Suprapubic skin (tissue), 4 donors: Measurements from ENCODE around the gene EMP2. TPM values are rescaled to one million over a fixed set of nuclear protein-coding genes. Genes with fewer than 3 reads are reported as not detected.

ENCODE experiments used
- DNase-seq, 2 donors: peaks; one replicate each; pipeline ENCODE4 v3.0.0-alpha.2; 2019; ENCODE audit warnings: low spot score in 2 of 2
- H3K27ac ChIP-seq: fragments of 200-600 bp; sonication (generic); one replicate; pipeline ENCODE4 v1.5.1; 2019
- H3K27me3 ChIP-seq: fragments of 200-600 bp; sonication (generic); one replicate; pipeline ENCODE4 v1.5.1; 2019
- H3K36me3 ChIP-seq: fragments of 200-600 bp; sonication (generic); one replicate; pipeline ENCODE4 v1.5.1; 2019
- H3K4me1 ChIP-seq: fragments of 200-600 bp; sonication (generic); one replicate; pipeline ENCODE4 v1.5.1; 2019
- H3K4me3 ChIP-seq: fragments of 200-600 bp; sonication (generic); one replicate; pipeline ENCODE4 v1.5.1; 2019; ENCODE audit warnings: mild to moderate bottlenecking
- H3K9me3 ChIP-seq: fragments of 200-600 bp; sonication (generic); one replicate; pipeline ENCODE4 v1.5.1; 2019
- CTCF ChIP-seq, 2 donors: fragments of 200-600 bp in 1 of 2; fragments of 450-650 bp in 1 of 2; sonication (generic) in 1 of 2; IDR thresholded peaks; one replicate each; pipeline ENCODE4 v1.5.1; 2016 to 2019; ENCODE audit warnings: antibody characterized with exemption in 2 of 2, mild to moderate bottlenecking in 1 of 2, moderate library complexity in 1 of 2
- EP300 ChIP-seq: sonication (generic); formaldehyde crosslinking; IDR thresholded peaks from one replicate; pipeline ENCODE4 v1.6.1; 2017; ENCODE audit warnings: antibody characterized with exemption
- POLR2A ChIP-seq, 2 donors: fragments of 450-650 bp; IDR thresholded peaks; one replicate each; pipeline ENCODE4 v1.6.1; 2017; ENCODE audit warnings: antibody characterized with exemption in 2 of 2, mild to moderate bottlenecking in 2 of 2, moderate library complexity in 2 of 2
- POLR2AphosphoS5 ChIP-seq, 3 donors: sonication (generic); formaldehyde crosslinking; IDR thresholded peaks; one replicate each; pipeline ENCODE4 v1.6.1; 2017; ENCODE audit warnings: antibody characterized with exemption in 3 of 3
- WGBS: methylation state at CpG from one replicate; pipeline ENCODE4 v1.1.5; 2018; 5-methylcytosine and 5-hydroxymethylcytosine counted together
- total RNA-seq, 4 donors: library from RNA; depleted of rRNA; stranded (reverse); fragments of >200 nt; gene quantifications; one replicate each; pipeline ENCODE4 v1.1.0, GENCODE V29; 2016

Gene EMP2
- total RNA-seq, 4 donors from 2014 or later: 91.6 to 187 (median 139) TPM

- Histone ChIP-seq H3K27me3 (no peaks in the 10 kb centered on the region), H3K4me1 (peaks cover 49% of the 10 kb centered on the region), H3K9me3 (no peaks in the 10 kb centered on the region), H3K27ac (peak overlapping the region; percentile 94), H3K36me3 (no peaks in the 10 kb centered on the region), H3K4me3 (peak overlapping the region; percentile 92)
- WGBS: 14% methylated on average over 7 of the region's 7 CpGs
- DNase-seq: no peak
- TF ChIP-seq POLR2A (IDR thresholded peaks at IDR 0.05) (no peak), POLR2AphosphoS5 (IDR thresholded peaks at IDR 0.05) (no peak), EP300 (no peak), CTCF (IDR thresholded peaks at IDR 0.05) (no peak)
These were observed 467 bp upstream of the EMP2 start for GRCh38 chr16:10580883-10581247.

GRCh38 chr16:10579575-10579964 is 828 bp downstream of the EMP2 start:
- no peak for DNase-seq
- Histone ChIP-seq H3K9me3 (no peaks in the 10 kb centered on the region), H3K4me1 (peaks cover 55% of the 10 kb centered on the region), H3K36me3 (no peaks in the 10 kb centered on the region), H3K4me3 (peak overlapping the region; percentile 92), H3K27me3 (no peaks in the 10 kb centered on the region), H3K27ac (peak overlapping the region; percentile 94)
- no peak for TF ChIP-seq POLR2AphosphoS5 (IDR thresholded peaks at IDR 0.05)
- no peak for TF ChIP-seq POLR2A (IDR thresholded peaks at IDR 0.05)
- 13% methylated on average over 4 of the region's 6 CpGs for WGBS

GRCh38 chr16:10578474-10579316 is 1.7 kb downstream of the EMP2 start:
- H3K4me1 ChIP-seq: peaks cover 55% of the 10 kb centered on the region
- no peak for DNase-seq
- H3K36me3 ChIP-seq: no peaks in the 10 kb centered on the region
- TF ChIP-seq POLR2A (IDR thresholded peaks at IDR 0.05) (no peak), CTCF (IDR thresholded peaks at IDR 0.05) (no peak), POLR2AphosphoS5 (IDR thresholded peaks at IDR 0.05) (no peak), EP300 (no peak)
- no peaks in the 10 kb centered on the region for H3K27me3 ChIP-seq
- WGBS: 26% methylated on average over 15 of the region's 20 CpGs
- peak overlapping the region; percentile 92 for H3K4me3 ChIP-seq
- no peaks in the 10 kb centered on the region for H3K9me3 ChIP-seq
- H3K27ac ChIP-seq: peak overlapping the region; percentile 94

GRCh38 chr16:10577305-10578202 is 2.8 kb downstream of the EMP2 start:
- peak in 1 of 2 donors; percentile 82 for DNase-seq
- Histone ChIP-seq H3K36me3 (no peaks in the 10 kb centered on the region), H3K4me3 (peak overlapping the region; percentile 92), H3K27ac (peak overlapping the region; percentile 94), H3K27me3 (no peaks in the 10 kb centered on the region), H3K4me1 (peaks cover 55% of the 10 kb centered on the region), H3K9me3 (no peaks in the 10 kb centered on the region)
- TF ChIP-seq CTCF (IDR thresholded peaks at IDR 0.05) (no peak), POLR2AphosphoS5 (IDR thresholded peaks at IDR 0.05) (no peak), EP300 (no peak), POLR2A (IDR thresholded peaks at IDR 0.05) (no peak)
- 33% methylated on average over 17 of the region's 17 CpGs for WGBS

- no peak for DNase-seq
- no peak for TF ChIP-seq CTCF (IDR thresholded peaks at IDR 0.05)
- TF ChIP-seq EP300: no peak
- no peak for TF ChIP-seq POLR2AphosphoS5 (IDR thresholded peaks at IDR 0.05)
- no peak for TF ChIP-seq POLR2A (IDR thresholded peaks at IDR 0.05)
- 66% methylated on average over 15 of the region's 17 CpGs for WGBS
- Histone ChIP-seq H3K27me3 (no peaks in the 10 kb centered on the region), H3K27ac (peak overlapping the region; percentile 45), H3K4me3 (peak overlapping the region; percentile 92), H3K4me1 (peaks cover 55% of the 10 kb centered on the region), H3K9me3 (no peaks in the 10 kb centered on the region), H3K36me3 (no peaks in the 10 kb centered on the region)
These were observed 3.8 kb downstream of the EMP2 start for GRCh38 chr16:10576390-10577304.
